D341Med (cell line): ENCODE measurements around the gene BNC2.

ENCODE experiments used
- DNase-seq: peaks from one replicate; pipeline ENCODE4 v3.0.0; 2012; ENCODE audit warnings: low spot score

Gene BNC2

GRCh38 chr9:16594787-16595186 lies 275.7 kb downstream of the BNC2 start:
- DNase-seq, result no peak

- DNase-seq, result no peak
These were observed 276.7 kb downstream of the BNC2 start for GRCh38 chr9:16593746-16594145.

- no peak for DNase-seq
These were observed 279.4 kb downstream of the BNC2 start for GRCh38 chr9:16591092-16591491.

GRCh38 chr9:16585591-16585990 lies 284.9 kb downstream of the BNC2 start:
- DNase-seq, result no peak

- no peak for DNase-seq
These were observed 290.5 kb downstream of the BNC2 start for GRCh38 chr9:16579872-16580432.

GRCh38 chr9:16575986-16576245 lies 294.6 kb downstream of the BNC2 start:
- DNase-seq, result no peak

- peak; percentile 31 for DNase-seq
These were observed 295.1 kb downstream of the BNC2 start for GRCh38 chr9:16575142-16575985.

GRCh38 chr9:16572005-16572734 lies 298.3 kb downstream of the BNC2 start:
- DNase-seq, result no peak

- no peak for DNase-seq
These were observed 299.2 kb downstream of the BNC2 start for GRCh38 chr9:16571127-16571802.

GRCh38 chr9:16563446-16563845 lies 307.0 kb downstream of the BNC2 start:
- DNase-seq, result no peak

GRCh38 chr9:16561121-16561520 lies 309.3 kb downstream of the BNC2 start:
- DNase-seq, result no peak

- no peak for DNase-seq
These were observed 310.9 kb downstream of the BNC2 start for GRCh38 chr9:16559418-16560188.

GRCh38 chr9:16555802-16556201 lies 314.7 kb downstream of the BNC2 start:
- no peak for DNase-seq

GRCh38 chr9:16553869-16554540 lies 316.5 kb downstream of the BNC2 start:
- no peak for DNase-seq

GRCh38 chr9:16552252-16552651 lies 318.2 kb downstream of the BNC2 start:
- no peak for DNase-seq

- no peak for DNase-seq
These were observed 318.8 kb downstream of the BNC2 start for GRCh38 chr9:16551692-16552091.

- DNase-seq, result no peak
These were observed 324.8 kb downstream of the BNC2 start for GRCh38 chr9:16545639-16546038.

GRCh38 chr9:16544842-16545241 lies 325.6 kb downstream of the BNC2 start:
- DNase-seq, result no peak

- DNase-seq, result no peak
These were observed 326.8 kb downstream of the BNC2 start for GRCh38 chr9:16543686-16544085.

GRCh38 chr9:16543225-16543624 lies 327.2 kb downstream of the BNC2 start:
- no peak for DNase-seq

- DNase-seq, result no peak
These were observed 328.2 kb downstream of the BNC2 start for GRCh38 chr9:16542290-16542689.
